Muscle of leg (tissue), 16 donors: ENCODE results near the gene ADCY1. TPM values are rescaled to one million over a fixed set of nuclear protein-coding genes. Genes with fewer than 3 reads are reported as not detected.
A peak's percentile ranks its signal among the peaks of the same experiment; 100 is the strongest.
"Not testable (repeated sequence)": the region's sequence is repeated elsewhere in the genome, so short reads cannot be mapped to it uniquely, and the experiment has no call there.

Experiments used
- DNase-seq: peaks from one replicate; pipeline ENCODE4 v3.0.0; 2013
- H3K27ac ChIP-seq: one replicate; pipeline ENCODE4 v1.5.1; 2013; ENCODE audit warnings: mild to moderate bottlenecking, low read length, control low read depth
- H3K27me3 ChIP-seq: one replicate; pipeline ENCODE4 v1.6.1; 2013; ENCODE audit warnings: low read length; ENCODE audit not compliant: control insufficient read depth, insufficient read depth
- H3K36me3 ChIP-seq: one replicate; pipeline ENCODE4 v1.6.1; 2013; ENCODE audit warnings: low read length; ENCODE audit not compliant: control insufficient read depth, insufficient read depth
- H3K4me1 ChIP-seq: one replicate; pipeline ENCODE4 v1.6.1; 2013; ENCODE audit warnings: low read length; ENCODE audit not compliant: control insufficient read depth, insufficient read depth
- H3K4me3 ChIP-seq: one replicate; pipeline ENCODE4 v1.5.1; 2013; ENCODE audit warnings: low read length, control low read depth
- H3K9me3 ChIP-seq: replicated peaks from 2 replicates; pipeline ENCODE4 v1.6.1; 2013; ENCODE audit warnings: low read depth, low read length; ENCODE audit not compliant: control insufficient read depth
- WGBS: methylation state at CpG from one replicate; pipeline ENCODE4 v1.1.5; 2013; ENCODE audit warnings: missing lambda C conversion rate; ENCODE audit not compliant: insufficient coverage; 5-methylcytosine and 5-hydroxymethylcytosine counted together
- long read RNA-seq, 11 donors: transcript quantifications; one replicate each; lab custom pipeline, GENCODE V29; 2026
- polyA plus RNA-seq, 8 donors: library from polyadenylated mRNA; unstranded; fragments of 120-200 nt; gene quantifications; one replicate each; pipeline versions ENCODE4 v1.2.1 to v1.2.3, GENCODE V29; 2013; ENCODE audit warnings: inconsistent platforms in 1 of 8, low replicate concordance in 1 of 8; ENCODE audit not compliant: insufficient read length in 8 of 8, insufficient read depth in 1 of 8
- total RNA-seq: library from RNA; stranded (reverse); fragments of 120-200 nt; gene quantifications from one replicate; pipeline ENCODE4 v1.2.4, GENCODE V29; 2013

ADCY1 gene
- total RNA-seq: 7.1 TPM
- 10 to 100 TPM in 6 of 8 donors, 1 to 10 TPM in 2; 9.0 to 15.6 (median 11.3) TPM for polyA plus RNA-seq
- long read RNA-seq, donor 1: 0 reads
- long read RNA-seq, donor 2: 0 reads
- long read RNA-seq, donor 3, partial matches to known transcripts: 0 of 1 reads
- long read RNA-seq, donor 3, other reads (novel, unspliced or antisense): 0 of 1 reads
- long read RNA-seq, donor 4, partial matches to known transcripts: 0 of 2 reads
- long read RNA-seq, donor 4, other reads (novel, unspliced or antisense): 0 of 2 reads
- long read RNA-seq, donor 5, full-length matches to known transcripts: 3 of 3 reads
- long read RNA-seq, donor 5, partial matches to known transcripts: 0 of 3 reads
- long read RNA-seq, donor 5, other reads (novel, unspliced or antisense): 0 of 3 reads
- long read RNA-seq, donor 6, full-length matches to known transcripts: 2 of 2 reads
- long read RNA-seq, donor 6, partial matches to known transcripts: 0 of 2 reads
- long read RNA-seq, donor 6, other reads (novel, unspliced or antisense): 0 of 2 reads
- long read RNA-seq, donor 7, full-length matches to known transcripts: 1 of 1 reads
- long read RNA-seq, donor 7, partial matches to known transcripts: 0 of 1 reads
- long read RNA-seq, donor 7, other reads (novel, unspliced or antisense): 0 of 1 reads
- long read RNA-seq, donor 8: 0 reads
- long read RNA-seq, donor 9, full-length matches to known transcripts: 1 of 1 reads
- long read RNA-seq, donor 9, partial matches to known transcripts: 0 of 1 reads
- long read RNA-seq, donor 9, other reads (novel, unspliced or antisense): 0 of 1 reads
- long read RNA-seq, donor 10: 0 reads
- long read RNA-seq, donor 11: 0 reads

- Histone ChIP-seq H3K9me3 (no peaks in the 10 kb centered on the region), H3K4me3 (peak within 1 kb of the TSS; percentile 57), H3K27ac (no peak within 1 kb of the TSS), H3K36me3 (no peaks in the 10 kb centered on the region), H3K4me1 (peaks cover 28% of the 10 kb centered on the region), H3K27me3 (peaks cover 65% of the 10 kb centered on the region)
- under 1% methylated on average over 55 of the region's 74 CpGs for WGBS
- peak; percentile 46 for DNase-seq
Observed at GRCh38 chr7:45573661-45574415, at the start of gene ADCY1. Gene ADCY1 (plus strand): TSS chr7:45574368. CDS start chr7:45574544, 176 bp downstream.

- Histone ChIP-seq H3K4me1 (peaks cover 8% of the 10 kb centered on the region), H3K9me3 (peaks cover 2% of the 10 kb centered on the region), H3K36me3 (no peaks in the 10 kb centered on the region), H3K27ac (peak overlapping the region; percentile 62), H3K27me3 (no peaks in the 10 kb centered on the region), H3K4me3 (no peak overlapping the region)
- WGBS: 16% methylated on average over 2 of the region's 5 CpGs
- DNase-seq: peak; percentile 97
Observed at GRCh38 chr7:45524445-45524844, 49.7 kb upstream of the ADCY1 start.

DNA sequence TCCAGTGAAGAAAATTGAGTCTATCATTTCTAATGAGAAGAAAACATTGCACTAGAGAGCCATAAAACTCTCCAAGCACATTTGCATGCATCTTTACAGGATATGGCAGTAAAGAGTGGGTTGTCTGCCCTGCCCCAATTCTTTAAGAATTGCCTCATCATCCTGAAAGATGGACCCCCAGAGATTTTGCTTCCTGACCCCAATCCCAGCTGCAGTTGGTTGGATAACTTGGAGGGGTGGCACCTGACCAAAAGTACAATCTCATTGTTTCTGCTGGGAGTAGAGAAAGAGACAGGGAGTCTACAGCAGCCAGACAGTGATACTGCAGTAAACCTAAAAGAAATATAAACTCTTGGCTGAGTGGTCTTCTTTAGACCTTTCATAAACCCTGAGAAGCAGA is 49.1 kb upstream of the ADCY1 start:
- Histone ChIP-seq H3K4me3 (no peak overlapping the region), H3K36me3 (no peaks in the 10 kb centered on the region), H3K27me3 (no peaks in the 10 kb centered on the region), H3K9me3 (peaks cover 2% of the 10 kb centered on the region), H3K4me1 (peaks cover 8% of the 10 kb centered on the region), H3K27ac (peak overlapping the region; percentile 62)
- peak; percentile 98 for DNase-seq

DNA sequence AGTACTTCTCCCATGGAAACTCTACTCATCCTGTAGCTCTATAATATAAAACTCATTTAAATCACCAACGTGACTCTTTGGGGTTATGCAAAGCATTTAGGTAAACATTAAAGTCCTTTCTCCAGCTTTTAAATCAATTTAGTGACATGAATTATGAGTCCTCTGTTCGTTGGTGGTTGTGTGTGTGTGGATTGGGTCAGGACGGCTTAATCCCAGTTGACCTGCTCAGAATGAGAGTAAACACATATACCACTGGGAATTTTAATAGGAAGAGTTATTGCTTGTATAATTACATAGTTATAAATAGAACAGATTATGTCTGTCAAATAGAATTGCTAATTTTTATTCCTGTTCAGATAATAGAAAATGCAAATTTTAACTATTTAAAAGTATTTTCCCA is 30.7 kb upstream of the ADCY1 start:
- H3K27me3 ChIP-seq: no peaks in the 10 kb centered on the region
- H3K27ac ChIP-seq: no peak overlapping the region
- H3K4me3 ChIP-seq: no peak overlapping the region
- no peak for DNase-seq
- no peaks in the 10 kb centered on the region for H3K36me3 ChIP-seq
- peaks cover 2% of the 10 kb centered on the region for H3K4me1 ChIP-seq
- WGBS: no CpG with 5 or more reads among the region's 3 CpGs
- H3K9me3 ChIP-seq: peaks cover 9% of the 10 kb centered on the region

DNA sequence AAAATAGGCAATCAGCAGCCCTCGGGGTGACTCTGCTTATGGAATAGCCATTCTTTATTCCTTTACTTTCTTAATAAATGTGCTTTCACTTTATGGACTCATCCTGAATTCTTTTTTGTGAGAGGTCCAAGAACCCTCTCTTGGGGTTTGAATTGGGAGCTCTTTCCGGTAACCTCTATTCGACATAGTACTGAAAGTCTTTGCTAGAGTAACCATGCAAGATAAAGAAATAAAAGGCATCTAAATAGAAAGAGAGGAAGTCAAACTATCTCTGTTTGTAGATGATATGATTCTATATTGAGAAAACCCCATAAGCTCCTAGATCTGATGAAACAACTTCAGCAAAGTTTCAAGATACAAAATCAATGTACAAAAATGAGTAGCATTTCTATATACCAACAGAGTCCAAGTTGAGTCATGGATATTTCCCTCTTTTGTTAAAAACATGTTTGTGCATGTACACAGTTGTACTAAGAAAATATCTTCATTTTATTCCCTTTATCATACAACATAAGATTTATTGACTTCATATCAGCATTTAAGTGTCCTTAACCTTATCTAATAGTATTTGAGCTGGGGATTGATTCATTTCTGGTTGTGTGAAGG is 29.0 kb upstream of the ADCY1 start:
- H3K36me3 ChIP-seq, H3K4me3 ChIP-seq, H3K27ac ChIP-seq, H3K4me1 ChIP-seq, H3K27me3 ChIP-seq, H3K9me3 ChIP-seq: not testable (repeated sequence)
- DNase-seq: peak; percentile 16
- no CpG with 5 or more reads among the region's 3 CpGs for WGBS

- no CpG with 5 or more reads among the region's 2 CpGs for WGBS
- DNase-seq, H3K4me1 ChIP-seq: not testable (repeated sequence)
Observed at GRCh38 chr7:45548917-45549316, 25.3 kb upstream of the ADCY1 start.

DNA sequence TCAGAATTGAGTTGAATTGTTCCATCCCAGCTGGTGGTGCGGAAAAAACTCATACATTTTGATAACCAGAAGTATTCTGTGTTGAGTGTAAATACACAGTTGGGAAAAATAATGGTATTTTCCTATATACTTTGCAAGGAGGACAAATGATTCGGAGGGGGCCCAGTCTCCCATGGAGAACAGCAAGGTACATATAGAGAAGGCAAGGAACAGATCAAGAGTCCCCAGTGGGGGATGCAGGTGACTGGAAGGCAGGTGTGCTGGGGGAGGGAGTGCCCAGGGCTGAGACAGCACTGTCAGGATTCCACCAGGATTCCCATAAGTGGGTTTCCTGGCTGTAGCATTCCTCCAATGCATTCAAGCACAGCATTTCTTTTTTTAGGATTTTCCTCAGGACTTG is 10.8 kb upstream of the ADCY1 start:
- H3K9me3 ChIP-seq: peaks cover 3% of the 10 kb centered on the region
- DNase-seq: peak; percentile 56
- H3K4me1 ChIP-seq: peaks cover 27% of the 10 kb centered on the region
- no peaks in the 10 kb centered on the region for H3K36me3 ChIP-seq
- no peak overlapping the region for H3K4me3 ChIP-seq
- H3K27me3 ChIP-seq: peaks cover 5% of the 10 kb centered on the region
- H3K27ac ChIP-seq: peak overlapping the region; percentile 86
- WGBS: no CpG with 5 or more reads among the region's 2 CpGs

More at GRCh38 chr7:45548917-45549316, 25.3 kb upstream of the ADCY1 start:
- not testable (repeated sequence) for H3K27me3 ChIP-seq, H3K9me3 ChIP-seq, H3K36me3 ChIP-seq, H3K4me3 ChIP-seq, H3K27ac ChIP-seq

DNA sequence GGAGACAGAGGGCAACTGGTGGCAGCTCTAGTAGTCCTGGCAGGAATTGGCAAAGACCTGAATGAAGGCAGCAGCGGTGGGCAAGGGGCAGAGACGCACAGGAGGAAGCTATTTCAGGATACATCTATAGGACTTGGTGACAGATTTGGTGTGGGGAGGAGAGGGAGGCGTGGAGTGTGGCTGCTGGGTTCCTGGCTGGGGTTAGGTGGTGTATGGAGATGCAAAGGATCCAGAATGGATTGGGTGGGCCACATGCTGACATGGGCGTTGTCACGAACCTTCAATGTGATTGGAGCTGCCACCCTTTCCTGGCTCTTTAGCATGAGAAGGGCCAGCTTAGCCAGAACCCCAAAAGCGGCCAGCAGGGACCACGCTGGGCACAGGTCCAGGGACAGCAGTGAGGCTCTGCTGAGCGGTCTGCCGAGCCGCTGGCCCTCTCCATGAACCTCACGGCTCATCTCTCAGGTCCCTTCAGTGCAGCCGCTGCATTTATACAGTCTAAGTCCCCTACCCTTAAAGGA is 10.2 kb upstream of the ADCY1 start:
- H3K4me3 ChIP-seq: no peak overlapping the region
- peak; percentile 79 for DNase-seq
- 22% methylated on average over 11 of the region's 12 CpGs for WGBS

DNA sequence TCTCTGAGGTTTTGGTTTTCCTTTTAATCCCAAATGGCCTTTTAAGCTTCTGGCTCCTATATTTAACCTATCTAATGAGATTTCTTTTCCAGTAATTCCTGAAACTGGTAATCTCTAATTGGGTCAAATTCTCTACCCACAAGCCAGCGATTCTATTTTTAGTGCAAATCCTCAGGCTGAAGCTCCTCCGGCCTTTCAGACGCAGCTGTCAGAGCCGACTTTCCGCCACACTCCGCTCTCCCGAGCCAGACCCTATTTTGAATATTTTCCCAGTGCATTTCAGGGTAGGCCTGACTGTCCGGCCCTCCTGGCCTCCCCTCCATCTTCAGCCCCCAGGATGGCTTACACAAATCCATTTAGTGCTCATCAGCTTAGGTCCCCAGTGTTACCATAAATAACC is 9.7 kb upstream of the ADCY1 start:
- peak overlapping the region; percentile 86 for H3K27ac ChIP-seq
- peak; percentile 88 for DNase-seq
- H3K27me3 ChIP-seq: peaks cover 12% of the 10 kb centered on the region
- H3K36me3 ChIP-seq: no peaks in the 10 kb centered on the region
- 7% methylated on average over 8 of the region's 8 CpGs for WGBS
- no peak overlapping the region for H3K4me3 ChIP-seq
- peaks cover 27% of the 10 kb centered on the region for H3K4me1 ChIP-seq
- peaks cover 3% of the 10 kb centered on the region for H3K9me3 ChIP-seq

More for the DNA sequence above, 10.2 kb upstream of the ADCY1 start:
- peaks cover 3% of the 10 kb centered on the region for H3K9me3 ChIP-seq
- H3K4me1 ChIP-seq: peaks cover 27% of the 10 kb centered on the region
- peak overlapping the region; percentile 86 for H3K27ac ChIP-seq
- no peaks in the 10 kb centered on the region for H3K36me3 ChIP-seq
- peaks cover 9% of the 10 kb centered on the region for H3K27me3 ChIP-seq
